ENCODE measurements around the gene MCM9.

DNA sequence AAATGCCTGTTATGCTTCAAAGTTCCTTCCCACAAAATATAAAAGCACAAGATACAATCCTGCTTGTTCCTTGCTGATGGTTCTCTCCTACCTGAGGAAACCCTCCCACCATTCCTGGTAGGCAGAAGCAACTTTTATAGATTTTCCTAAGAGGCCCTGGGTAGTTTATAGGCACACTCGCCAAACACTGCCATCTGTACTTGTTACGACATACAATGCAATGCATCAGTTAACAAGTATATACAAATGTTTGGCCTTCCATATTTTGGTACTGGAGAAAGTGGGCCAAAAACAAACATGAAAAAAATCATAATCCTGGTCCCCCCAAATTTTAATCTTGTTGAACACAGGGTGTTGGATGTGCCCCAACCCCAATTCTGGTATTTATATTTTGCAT, 16.6 kb downstream of the MCM9 start:
- TF ChIP-seq CTCF (IDR thresholded peaks at IDR 0.05) (no peak), EZH2 (IDR thresholded peaks at IDR 0.05) (no peak)
